GM12878 (cell line): ENCODE data around the gene MAGEA9.

Experiments
- CBFB ChIP-seq: IDR thresholded peaks from 2 replicates; pipeline ENCODE4 v1.6.1; 2016; ENCODE audit warnings: antibody characterized with exemption, low read depth
- ETV6 ChIP-seq, 2 experiments: fragments of 450-650 bp in 1 of 2; IDR thresholded peaks in 1 of 2; conservative IDR thresholded peaks in 1 of 2; 2 replicates each; pipeline ENCODE4 v1.6.1; 2014; ENCODE audit warnings: antibody characterized with exemption in 1 of 2, borderline replicate concordance in 1 of 2, low read depth in 1 of 2, mild to moderate bottlenecking in 1 of 2, moderate library complexity in 1 of 2
- EZH2 ChIP-seq: IDR thresholded peaks from 2 replicates; pipeline ENCODE4 v1.6.1; 2012; ENCODE audit warnings: low read depth, mild to moderate bottlenecking, control low read depth, inconsistent platforms, low read length, borderline replicate concordance; ENCODE audit not compliant: control insufficient read depth
- MYC ChIP-seq: IDR thresholded peaks from 2 replicates; pipeline ENCODE4 v1.6.1; 2011; ENCODE audit warnings: mild to moderate bottlenecking, low read length, moderate library complexity, inconsistent platforms; ENCODE audit not compliant: insufficient read depth, insufficient replicate concordance, insufficient read length, severe bottlenecking
- PML ChIP-seq: IDR thresholded peaks from 2 replicates; pipeline ENCODE4 v1.6.1; 2012; ENCODE audit warnings: low read length, inconsistent platforms
- POLR2AphosphoS2 ChIP-seq: IDR thresholded peaks from 2 replicates; pipeline ENCODE4 v1.6.1; 2011; ENCODE audit warnings: low read depth, mild to moderate bottlenecking, low read length, improper control_type of control experiment, moderate library complexity
- SIN3A ChIP-seq: IDR thresholded peaks from 2 replicates; pipeline ENCODE4 v1.6.1; 2012; ENCODE audit warnings: low read depth, low read length, improper control_type of control experiment
- TAF1 ChIP-seq: IDR thresholded peaks from 2 replicates; pipeline ENCODE4 v1.6.1; 2011; ENCODE audit warnings: mild to moderate bottlenecking, low read depth, low read length, borderline replicate concordance
- ZNF24 ChIP-seq: fragments of 450-650 bp; IDR thresholded peaks from 2 replicates; pipeline ENCODE4 v1.6.1; 2017; ENCODE audit warnings: antibody characterized with exemption, mild to moderate bottlenecking
- TF ChIP-seq, protein P1 (sequence below): fragments of 450-650 bp; IDR thresholded peaks from 2 replicates; pipeline ENCODE4 v1.6.1; 2017; ENCODE audit warnings: mild to moderate bottlenecking
- TF ChIP-seq, protein P2 (sequence below), 3 experiments: IDR thresholded peaks in 2 of 3; conservative IDR thresholded peaks in 1 of 3; 2 replicates each; pipeline ENCODE4 v1.5.1; 2011; ENCODE audit warnings: low read depth in 3 of 3, low read length in 3 of 3, mild to moderate bottlenecking in 3 of 3, control low read depth in 2 of 3, moderate library complexity in 2 of 3, inconsistent platforms in 1 of 3, mixed read lengths in 1 of 3; ENCODE audit not compliant: control insufficient read depth in 2 of 3, insufficient read depth in 1 of 3; ENCODE audit errors: extremely low read depth in 1 of 3
- TF ChIP-seq, protein P3 (sequence below): fragments of 450-650 bp; IDR thresholded peaks from 2 replicates; pipeline ENCODE4 v1.6.1; 2016; ENCODE audit warnings: mild to moderate bottlenecking
- TF ChIP-seq, protein P4 (sequence below): fragments of 450-650 bp; IDR thresholded peaks from 2 replicates; pipeline ENCODE4 v1.6.1; 2017; ENCODE audit warnings: antibody characterized with exemption, mild to moderate bottlenecking, moderate library complexity

DNA sequence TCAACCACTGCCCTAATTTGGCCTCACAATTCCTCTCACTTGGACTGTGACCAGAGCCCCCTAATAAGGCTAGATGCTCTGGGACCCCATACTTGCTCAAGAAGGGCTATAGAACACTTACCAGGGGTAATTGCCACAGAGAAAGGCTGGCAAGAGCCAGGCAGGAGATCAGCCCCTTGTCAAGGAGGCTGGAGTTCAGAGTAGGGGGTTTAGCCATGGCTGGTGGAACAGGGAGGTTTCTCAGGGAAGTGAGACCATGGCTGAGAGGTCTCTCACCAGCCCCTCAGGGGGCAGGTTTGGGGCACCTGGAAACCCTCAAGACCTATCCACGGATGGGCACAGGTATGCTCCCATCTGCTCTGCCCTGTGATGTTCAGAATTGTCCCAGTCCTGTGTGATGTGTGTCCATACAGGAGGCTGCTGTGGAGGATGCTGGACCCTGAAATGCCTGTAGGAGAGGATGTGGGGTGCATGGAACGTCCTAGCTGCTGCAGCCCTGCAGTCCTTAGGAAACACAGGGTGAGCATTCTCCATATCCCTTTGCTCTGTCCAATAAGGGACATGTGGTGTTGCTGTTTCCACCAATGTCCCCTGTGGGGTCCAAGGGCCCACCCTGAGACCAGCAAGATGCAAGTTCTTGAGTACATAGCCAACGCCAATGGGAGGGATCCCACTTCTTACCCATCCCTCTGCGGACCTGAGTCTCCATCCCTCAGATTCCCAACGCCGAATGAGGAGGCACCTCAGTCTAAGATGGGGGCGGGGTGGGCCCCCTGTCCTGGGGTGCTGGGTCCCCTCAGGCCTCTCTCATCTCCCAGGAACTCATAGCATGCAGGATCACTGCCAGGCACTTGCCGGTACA, 24.3 kb upstream of the MAGEA9 start:
- no peak for TF ChIP-seq SIN3A
- TF ChIP-seq ETV6 (conservative IDR thresholded peaks at IDR 0.05 in 1 of 2, IDR thresholded peaks at IDR 0.05 in 1 of 2; ENCODE audit: borderline replicate concordance in 1 of 2, low read depth in 1 of 2), result no peak
- no peak for TF ChIP-seq TAF1
- TF ChIP-seq CBFB, result no peak
- TF ChIP-seq MYC, result no peak
- TF ChIP-seq, protein P1, sequence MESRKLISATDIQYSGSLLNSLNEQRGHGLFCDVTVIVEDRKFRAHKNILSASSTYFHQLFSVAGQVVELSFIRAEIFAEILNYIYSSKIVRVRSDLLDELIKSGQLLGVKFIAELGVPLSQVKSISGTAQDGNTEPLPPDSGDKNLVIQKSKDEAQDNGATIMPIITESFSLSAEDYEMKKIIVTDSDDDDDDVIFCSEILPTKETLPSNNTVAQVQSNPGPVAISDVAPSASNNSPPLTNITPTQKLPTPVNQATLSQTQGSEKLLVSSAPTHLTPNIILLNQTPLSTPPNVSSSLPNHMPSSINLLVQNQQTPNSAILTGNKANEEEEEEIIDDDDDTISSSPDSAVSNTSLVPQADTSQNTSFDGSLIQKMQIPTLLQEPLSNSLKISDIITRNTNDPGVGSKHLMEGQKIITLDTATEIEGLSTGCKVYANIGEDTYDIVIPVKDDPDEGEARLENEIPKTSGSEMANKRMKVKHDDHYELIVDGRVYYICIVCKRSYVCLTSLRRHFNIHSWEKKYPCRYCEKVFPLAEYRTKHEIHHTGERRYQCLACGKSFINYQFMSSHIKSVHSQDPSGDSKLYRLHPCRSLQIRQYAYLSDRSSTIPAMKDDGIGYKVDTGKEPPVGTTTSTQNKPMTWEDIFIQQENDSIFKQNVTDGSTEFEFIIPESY, result no peak
- TF ChIP-seq, protein P2, sequence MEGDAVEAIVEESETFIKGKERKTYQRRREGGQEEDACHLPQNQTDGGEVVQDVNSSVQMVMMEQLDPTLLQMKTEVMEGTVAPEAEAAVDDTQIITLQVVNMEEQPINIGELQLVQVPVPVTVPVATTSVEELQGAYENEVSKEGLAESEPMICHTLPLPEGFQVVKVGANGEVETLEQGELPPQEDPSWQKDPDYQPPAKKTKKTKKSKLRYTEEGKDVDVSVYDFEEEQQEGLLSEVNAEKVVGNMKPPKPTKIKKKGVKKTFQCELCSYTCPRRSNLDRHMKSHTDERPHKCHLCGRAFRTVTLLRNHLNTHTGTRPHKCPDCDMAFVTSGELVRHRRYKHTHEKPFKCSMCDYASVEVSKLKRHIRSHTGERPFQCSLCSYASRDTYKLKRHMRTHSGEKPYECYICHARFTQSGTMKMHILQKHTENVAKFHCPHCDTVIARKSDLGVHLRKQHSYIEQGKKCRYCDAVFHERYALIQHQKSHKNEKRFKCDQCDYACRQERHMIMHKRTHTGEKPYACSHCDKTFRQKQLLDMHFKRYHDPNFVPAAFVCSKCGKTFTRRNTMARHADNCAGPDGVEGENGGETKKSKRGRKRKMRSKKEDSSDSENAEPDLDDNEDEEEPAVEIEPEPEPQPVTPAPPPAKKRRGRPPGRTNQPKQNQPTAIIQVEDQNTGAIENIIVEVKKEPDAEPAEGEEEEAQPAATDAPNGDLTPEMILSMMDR (IDR thresholded peaks at IDR 0.05 in 2 of 3, conservative IDR thresholded peaks at IDR 0.05 in 1 of 3; ENCODE audit: control insufficient read depth in 2 of 3, extremely low read depth in 1 of 3, insufficient read depth in 1 of 3, low read depth in 3 of 3, low read length in 3 of 3), result no peak
- TF ChIP-seq, protein P3, sequence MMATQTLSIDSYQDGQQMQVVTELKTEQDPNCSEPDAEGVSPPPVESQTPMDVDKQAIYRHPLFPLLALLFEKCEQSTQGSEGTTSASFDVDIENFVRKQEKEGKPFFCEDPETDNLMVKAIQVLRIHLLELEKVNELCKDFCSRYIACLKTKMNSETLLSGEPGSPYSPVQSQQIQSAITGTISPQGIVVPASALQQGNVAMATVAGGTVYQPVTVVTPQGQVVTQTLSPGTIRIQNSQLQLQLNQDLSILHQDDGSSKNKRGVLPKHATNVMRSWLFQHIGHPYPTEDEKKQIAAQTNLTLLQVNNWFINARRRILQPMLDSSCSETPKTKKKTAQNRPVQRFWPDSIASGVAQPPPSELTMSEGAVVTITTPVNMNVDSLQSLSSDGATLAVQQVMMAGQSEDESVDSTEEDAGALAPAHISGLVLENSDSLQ, result no peak
- no peak for TF ChIP-seq EZH2
- no peak for TF ChIP-seq PML
- TF ChIP-seq, protein P4, sequence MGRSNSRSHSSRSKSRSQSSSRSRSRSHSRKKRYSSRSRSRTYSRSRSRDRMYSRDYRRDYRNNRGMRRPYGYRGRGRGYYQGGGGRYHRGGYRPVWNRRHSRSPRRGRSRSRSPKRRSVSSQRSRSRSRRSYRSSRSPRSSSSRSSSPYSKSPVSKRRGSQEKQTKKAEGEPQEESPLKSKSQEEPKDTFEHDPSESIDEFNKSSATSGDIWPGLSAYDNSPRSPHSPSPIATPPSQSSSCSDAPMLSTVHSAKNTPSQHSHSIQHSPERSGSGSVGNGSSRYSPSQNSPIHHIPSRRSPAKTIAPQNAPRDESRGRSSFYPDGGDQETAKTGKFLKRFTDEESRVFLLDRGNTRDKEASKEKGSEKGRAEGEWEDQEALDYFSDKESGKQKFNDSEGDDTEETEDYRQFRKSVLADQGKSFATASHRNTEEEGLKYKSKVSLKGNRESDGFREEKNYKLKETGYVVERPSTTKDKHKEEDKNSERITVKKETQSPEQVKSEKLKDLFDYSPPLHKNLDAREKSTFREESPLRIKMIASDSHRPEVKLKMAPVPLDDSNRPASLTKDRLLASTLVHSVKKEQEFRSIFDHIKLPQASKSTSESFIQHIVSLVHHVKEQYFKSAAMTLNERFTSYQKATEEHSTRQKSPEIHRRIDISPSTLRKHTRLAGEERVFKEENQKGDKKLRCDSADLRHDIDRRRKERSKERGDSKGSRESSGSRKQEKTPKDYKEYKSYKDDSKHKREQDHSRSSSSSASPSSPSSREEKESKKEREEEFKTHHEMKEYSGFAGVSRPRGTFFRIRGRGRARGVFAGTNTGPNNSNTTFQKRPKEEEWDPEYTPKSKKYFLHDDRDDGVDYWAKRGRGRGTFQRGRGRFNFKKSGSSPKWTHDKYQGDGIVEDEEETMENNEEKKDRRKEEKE, result no peak
- TF ChIP-seq POLR2AphosphoS2, result no peak
- TF ChIP-seq ZNF24, result no peak
